HepG2 (cell line): Measurements from ENCODE around the gene IL1RAPL1. TPM values are rescaled to one million over a fixed set of nuclear protein-coding genes. Genes with fewer than 3 reads are reported as not detected.

Experiments
- ATAC-seq: fragments of 200-7000 bp; cut with Tn5 transposase; 3 replicates; pipeline ENCODE4 v1.9.1; 2020; ENCODE audit warnings: mild to moderate bottlenecking, moderate library complexity
- BruUV-seq: library from RNA; stranded (reverse); fragments of 400-500 nt; replicated peaks from 2 replicates; lab custom pipeline; 2021; lab: Mats Ljungman, UMichigan
- CTCF ChIA-PET: fragments of 300-600 bp; formaldehyde crosslinking; extraction: SDS; loops from one replicate; lab custom pipeline; 2021; ENCODE audit warnings: low total read pairs, inconsistent platforms, low intra/inter-chr PET ratio; lab: Yijun Ruan, JAX
- POLR2A ChIA-PET: fragments of 350-600 bp; sonication (Branson Sonifier 250); formaldehyde crosslinking; loops from one replicate; lab custom pipeline; 2020; ENCODE audit warnings: antibody characterized with exemption, inconsistent platforms; lab: Yijun Ruan, JAX
- DNase-seq: peaks from one replicate; pipeline ENCODE4 v3.0.0-alpha.2; 2015; ENCODE audit warnings: low spot score
- FAIRE-seq: peaks from 3 replicates; lab custom pipeline; 2011; peaks lifted over from hg19 to GRCh38; lab: Jason Lieb, UNC
- H2AFZ ChIP-seq: one replicate; pipeline ENCODE4 v1.6.1; 2011; ENCODE audit warnings: low read length, inconsistent platforms
- H3K27ac ChIP-seq: fragments of 300-600 bp; 3 replicates; pipeline ENCODE4 v1.8.0; 2011; ENCODE audit warnings: mixed run types, mild to moderate bottlenecking, mixed read lengths, low read length, inconsistent platforms; ENCODE audit not compliant: insufficient read depth; ENCODE audit errors: extremely low read length
- H3K27me3 ChIP-seq, 2 experiments: fragments of 200-600 bp in 1 of 2; 2 replicates in 1 of 2; 3 replicates in 1 of 2; pipeline versions ENCODE4 v1.6.0 to v1.8.0; 2011; ENCODE audit warnings: low read length in 2 of 2, mild to moderate bottlenecking in 2 of 2, moderate library complexity in 2 of 2, inconsistent platforms in 1 of 2; ENCODE audit not compliant: insufficient read depth in 2 of 2, control insufficient read depth in 1 of 2
- H3K36me3 ChIP-seq, 2 experiments: fragments of 200-600 bp in 1 of 2; replicated peaks in 1 of 2; 2 replicates in 1 of 2; 3 replicates in 1 of 2; pipeline versions ENCODE4 v1.5.1 to v1.8.0; 2011; ENCODE audit warnings: low read length in 2 of 2, inconsistent platforms in 1 of 2; ENCODE audit not compliant: insufficient read depth in 2 of 2, control insufficient read depth in 1 of 2
- H3K4me1 ChIP-seq: 2 replicates; pipeline ENCODE4 v1.5.1; 2012; ENCODE audit warnings: low read length, inconsistent platforms; ENCODE audit not compliant: insufficient read depth
- H3K4me2 ChIP-seq: 2 replicates; pipeline ENCODE4 v1.6.0; 2011; ENCODE audit warnings: low read depth, low read length, inconsistent platforms
- H3K4me3 ChIP-seq, 3 experiments: fragments of 200-600 bp in 1 of 3; sonication (generic), shearing (Covaris generic) in 1 of 3; replicated peaks in 1 of 3; 2 replicates each; pipeline ENCODE4 v1.5.1; 2011 to 2016; ENCODE audit warnings: low read length in 3 of 3, inconsistent platforms in 2 of 3, low read depth in 2 of 3, mild to moderate bottlenecking in 2 of 3, control low read depth in 1 of 3, mixed read lengths in 1 of 3; ENCODE audit not compliant: insufficient read depth in 1 of 3
- H3K79me2 ChIP-seq: one replicate; pipeline ENCODE4 v1.6.1; 2011; ENCODE audit warnings: low read length, inconsistent platforms; ENCODE audit not compliant: insufficient read depth
- H3K9ac ChIP-seq: 2 replicates; pipeline ENCODE4 v1.6.0; 2011; ENCODE audit warnings: mild to moderate bottlenecking, low read depth, low read length, inconsistent platforms; ENCODE audit not compliant: insufficient read depth
- H3K9me3 ChIP-seq: 2 replicates; pipeline ENCODE4 v1.5.1; 2012; ENCODE audit warnings: mild to moderate bottlenecking, low read length
- H4K20me1 ChIP-seq: 2 replicates; pipeline ENCODE4 v1.6.0; 2011; ENCODE audit warnings: inconsistent platforms, mild to moderate bottlenecking, low read length, moderate library complexity; ENCODE audit not compliant: insufficient read depth
- ADNP ChIP-seq: sonication (generic); formaldehyde crosslinking; IDR thresholded peaks from 2 replicates; pipeline ENCODE4 v1.4.0; 2020; ENCODE audit warnings: missing genetic modification reagents
- AGO2 ChIP-seq: fragments of 200-400 bp; formaldehyde crosslinking; optimal IDR thresholded peaks from 2 replicates; pipeline ENCODE3; 2017; ENCODE audit warnings: mild to moderate bottlenecking, low read depth, low read length, moderate library complexity
- DMAP1 ChIP-seq: IDR thresholded peaks from 2 replicates; pipeline ENCODE4 v1.6.1; 2016
- NFAT5 ChIP-seq: sonication (generic); formaldehyde crosslinking; IDR thresholded peaks from 2 replicates; pipeline ENCODE4 v1.4.0; 2020; ENCODE audit warnings: missing genetic modification reagents
- TFAP4 ChIP-seq: sonication (generic); IDR thresholded peaks from 2 replicates; pipeline ENCODE4 v1.6.1; 2016; ENCODE audit warnings: low read depth, borderline replicate concordance
- ZBTB49 ChIP-seq: sonication (generic); formaldehyde crosslinking; IDR thresholded peaks from 2 replicates; pipeline ENCODE4 v1.4.0; 2020; ENCODE audit warnings: missing genetic modification reagents, borderline replicate concordance
- ZFP36L1 ChIP-seq: sonication (generic); formaldehyde crosslinking; IDR thresholded peaks from 2 replicates; pipeline ENCODE4 v1.8.0; 2022; ENCODE audit warnings: mild to moderate bottlenecking, missing genetic modification reagents, moderate library complexity
- ZFP90 ChIP-seq: sonication (generic); formaldehyde crosslinking; IDR thresholded peaks from 2 replicates; pipeline ENCODE4 v1.8.0; 2022; ENCODE audit warnings: missing genetic modification reagents, mild to moderate bottlenecking, inconsistent platforms, borderline replicate concordance
- ZHX1 ChIP-seq: sonication (generic); formaldehyde crosslinking; IDR thresholded peaks from 2 replicates; pipeline ENCODE4 v1.8.1; 2022; ENCODE audit warnings: low read depth, mild to moderate bottlenecking, missing genetic modification reagents
- ZNF530 ChIP-seq: sonication (generic); formaldehyde crosslinking; IDR thresholded peaks from 2 replicates; pipeline ENCODE4 v1.5.0; 2020; ENCODE audit warnings: low read depth, mild to moderate bottlenecking, missing genetic modification reagents
- ZNF569 ChIP-seq: sonication (generic); formaldehyde crosslinking; IDR thresholded peaks from 2 replicates; pipeline ENCODE4 v1.5.0; 2020; ENCODE audit warnings: mild to moderate bottlenecking, missing genetic modification reagents, moderate library complexity, borderline replicate concordance
- ZNF773 ChIP-seq: sonication (generic); formaldehyde crosslinking; IDR thresholded peaks from 2 replicates; pipeline ENCODE4 v1.4.0; 2020; ENCODE audit warnings: missing genetic modification reagents, borderline replicate concordance
- WGBS: methylation state at CpG from one replicate; pipeline ENCODE4 v1.1.6; 2017; ENCODE audit warnings: low lambda C conversion rate; 5-methylcytosine and 5-hydroxymethylcytosine counted together
- in situ Hi-C: cut with HindIII; loops from 2 replicates; pipeline ENCODE4 v1.10.0; 2017; ENCODE audit warnings: low pct_unique_long_range_greater_than_20kb; ENCODE audit not compliant: extremely low pct_ligation_motif_present
- intact Hi-C: fragments of 100-400 bp; cut with micrococcal nuclease; formaldehyde crosslinking; loops from one replicate; pipeline ENCODE4 v1.10.0; 2022; ENCODE audit not compliant: unreplicated experiment
- polyA plus RNA-seq, 8 experiments: library from polyadenylated mRNA; depleted of rRNA in 3 of 8; stranded (reverse) in 7 of 8; unstranded in 1 of 8; fragments of >200 nt; fragmentation: Illumina TruSeq in 4 of 8; extraction: Trizol in 4 of 8; gene quantifications; 2 replicates each; pipeline versions ENCODE4 v1.2.1 to v1.2.3, GENCODE V29; 2011 to 2016; ENCODE audit warnings: low read depth in 4 of 8, missing spikeins in 1 of 8, mixed read lengths in 1 of 8; ENCODE audit not compliant: insufficient read depth in 1 of 8
- total RNA-seq, 5 experiments: library from RNA; depleted of rRNA; stranded (reverse); fragments of >200 nt; fragmentation: Illumina TruSeq; extraction: Trizol; gene quantifications; 2 replicates each; pipeline ENCODE4 v1.2.3, GENCODE V29; 2016; ENCODE audit warnings: low read depth in 1 of 5

The IL1RAPL1 gene
- total and polyA plus RNA-seq, 2 of the 13 experiments (the other 11 are each of a cell fraction or from before 2014, with no cell fraction given), result 0.04 TPM; not detected in 1

GRCh38 chrX:29044423-29045184, 457.4 kb downstream of the IL1RAPL1 start:
- no peak for FAIRE-seq
- H3K36me3 ChIP-seq, result no peaks in the 10 kb centered on the region
- POLR2A ChIA-PET, result no interaction called here
- H3K9me3 ChIP-seq, result no peaks in the 10 kb centered on the region
- no peaks in the 10 kb centered on the region for H3K4me1 ChIP-seq
- in situ Hi-C loops, result no loop called here
- no peak overlapping the region for H2AFZ ChIP-seq
- CTCF ChIA-PET, result no interaction called here
- BruUV-seq, result no TSS peak
- ATAC-seq, result no peak
- 24% methylated on average over 7 of the region's 7 CpGs for WGBS
- H3K4me2 ChIP-seq, result no peak overlapping the region
- no peaks in the 10 kb centered on the region for H4K20me1 ChIP-seq
- H3K9ac ChIP-seq, result no peak overlapping the region
- no peaks in the 10 kb centered on the region for H3K79me2 ChIP-seq
- no peak overlapping the region for H3K27ac ChIP-seq
- intact Hi-C loops, result no loop called here
- H3K4me3 ChIP-seq, result no peak overlapping the region
- DNase-seq, result no peak
- no peaks in the 10 kb centered on the region for H3K27me3 ChIP-seq
- no peak for TF ChIP-seq NFAT5 (CRISPR knock-in tag)
- TF ChIP-seq ZFP90 (CRISPR knock-in tag), result no peak
- no peak for TF ChIP-seq ZNF569 (CRISPR knock-in tag)
- no peak for TF ChIP-seq ZFP36L1 (CRISPR knock-in tag)
- no peak for TF ChIP-seq ZHX1 (CRISPR knock-in tag)
- no peak for TF ChIP-seq AGO2
- no peak for TF ChIP-seq ZNF530 (CRISPR knock-in tag)
- no peak for TF ChIP-seq ZNF773 (CRISPR knock-in tag)
- TF ChIP-seq ADNP, result no peak
- no peak for TF ChIP-seq ZBTB49 (CRISPR knock-in tag)
- no peak for TF ChIP-seq DMAP1 (CRISPR knock-in tag)
- no peak for TF ChIP-seq TFAP4
